Measurements from ENCODE around the gene OR52E2.

Gene OR52E2

DNA sequence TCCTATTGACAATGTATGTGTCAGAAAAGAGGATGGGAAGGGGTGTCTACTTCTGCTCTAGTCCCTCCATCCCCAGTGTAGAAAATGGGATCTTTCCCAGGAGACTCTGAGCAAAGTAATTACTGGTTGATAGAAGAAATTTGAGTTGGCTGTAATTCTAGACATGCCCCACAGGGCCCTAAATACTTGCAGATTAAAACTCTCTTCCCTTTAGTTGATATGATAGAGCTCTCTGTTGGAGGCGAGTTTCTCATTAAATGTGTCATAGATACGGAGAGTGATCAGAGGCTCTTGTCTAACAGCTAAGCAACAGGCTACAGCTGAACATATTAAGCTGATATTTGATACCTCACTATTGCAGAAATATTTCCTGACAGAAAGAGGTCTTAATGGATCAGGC lies 42.8 kb upstream of the OR52E2 start:
- no peaks in the 10 kb centered on the region for H3K36me3 ChIP-seq (replicated peaks; ENCODE audit: insufficient read depth, low read length)
- DNase-seq = no peak
- H4K20me1 ChIP-seq (ENCODE audit: insufficient read depth, low read length) = no peaks in the 10 kb centered on the region
- no peaks in the 10 kb centered on the region for H3K27me3 ChIP-seq (replicated peaks; ENCODE audit: insufficient read depth, low read length)
- no peak overlapping the region for H2AFZ ChIP-seq (ENCODE audit: low read length)
- TF ChIP-seq EZH2 (optimal IDR thresholded peaks at IDR 0.05; ENCODE audit: low read depth, low read length) (no peak), EZH2phosphoT487 (IDR thresholded peaks at IDR 0.05; ENCODE audit: low read length) (no peak)
- TF ChIP-seq, protein P1, sequence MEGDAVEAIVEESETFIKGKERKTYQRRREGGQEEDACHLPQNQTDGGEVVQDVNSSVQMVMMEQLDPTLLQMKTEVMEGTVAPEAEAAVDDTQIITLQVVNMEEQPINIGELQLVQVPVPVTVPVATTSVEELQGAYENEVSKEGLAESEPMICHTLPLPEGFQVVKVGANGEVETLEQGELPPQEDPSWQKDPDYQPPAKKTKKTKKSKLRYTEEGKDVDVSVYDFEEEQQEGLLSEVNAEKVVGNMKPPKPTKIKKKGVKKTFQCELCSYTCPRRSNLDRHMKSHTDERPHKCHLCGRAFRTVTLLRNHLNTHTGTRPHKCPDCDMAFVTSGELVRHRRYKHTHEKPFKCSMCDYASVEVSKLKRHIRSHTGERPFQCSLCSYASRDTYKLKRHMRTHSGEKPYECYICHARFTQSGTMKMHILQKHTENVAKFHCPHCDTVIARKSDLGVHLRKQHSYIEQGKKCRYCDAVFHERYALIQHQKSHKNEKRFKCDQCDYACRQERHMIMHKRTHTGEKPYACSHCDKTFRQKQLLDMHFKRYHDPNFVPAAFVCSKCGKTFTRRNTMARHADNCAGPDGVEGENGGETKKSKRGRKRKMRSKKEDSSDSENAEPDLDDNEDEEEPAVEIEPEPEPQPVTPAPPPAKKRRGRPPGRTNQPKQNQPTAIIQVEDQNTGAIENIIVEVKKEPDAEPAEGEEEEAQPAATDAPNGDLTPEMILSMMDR (IDR thresholded peaks at IDR 0.05; ENCODE audit: low read length) = no peak
- H3K9me2 ChIP-seq (replicated peaks; ENCODE audit: insufficient read depth, low read length) = no peaks in the 10 kb centered on the region
- no peak overlapping the region for H3K27ac ChIP-seq (ENCODE audit: low read length)
- no peak overlapping the region for H3K4me2 ChIP-seq (ENCODE audit: low read depth, low read length)
- no peaks in the 10 kb centered on the region for H3K79me2 ChIP-seq (ENCODE audit: low read length)
- no peak overlapping the region for H3K4me3 ChIP-seq (ENCODE audit: low read length)
- no peaks in the 10 kb centered on the region for H3F3A ChIP-seq (ENCODE audit: insufficient read depth, low read length)
- no peaks in the 10 kb centered on the region for H3K4me1 ChIP-seq (ENCODE audit: low read length)
- no peaks in the 10 kb centered on the region for H3K9me3 ChIP-seq (replicated peaks; ENCODE audit: insufficient read depth, low read length)
- no peak overlapping the region for H3K9ac ChIP-seq (ENCODE audit: low read length)

DNA sequence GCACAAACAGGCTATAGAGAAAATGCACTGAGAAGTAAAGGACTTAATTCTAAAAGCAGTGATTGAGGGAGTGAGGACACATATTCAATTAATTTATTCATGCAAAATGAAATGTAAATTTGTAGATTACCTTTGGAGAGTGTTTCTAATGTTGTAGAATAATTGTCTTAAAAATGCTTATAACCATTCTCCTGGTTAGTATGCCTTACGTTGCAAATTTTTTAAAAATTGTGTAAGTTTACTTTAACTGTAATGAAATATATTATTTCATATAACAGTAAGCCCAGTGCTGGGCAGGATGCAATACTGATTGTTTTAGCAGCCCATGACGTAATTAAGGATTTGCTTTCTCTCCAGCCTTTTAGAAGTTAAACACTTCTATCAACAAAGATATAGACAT lies 36.6 kb upstream of the OR52E2 start:
- no peak for TF ChIP-seq EZH2 (optimal IDR thresholded peaks at IDR 0.05; ENCODE audit: low read depth, low read length)
- TF ChIP-seq, protein P1 (IDR thresholded peaks at IDR 0.05; ENCODE audit: low read length) = no peak
- TF ChIP-seq EZH2phosphoT487 (IDR thresholded peaks at IDR 0.05; ENCODE audit: low read length) = no peak
- no peak overlapping the region for H3K27ac ChIP-seq (ENCODE audit: low read length)
- no peak overlapping the region for H2AFZ ChIP-seq (ENCODE audit: low read length)
- no peak overlapping the region for H3K4me2 ChIP-seq (ENCODE audit: low read depth, low read length)
- no peaks in the 10 kb centered on the region for H3K4me1 ChIP-seq (ENCODE audit: low read length)
- H3K27me3 ChIP-seq (replicated peaks; ENCODE audit: insufficient read depth, low read length) = no peaks in the 10 kb centered on the region
- H3K9ac ChIP-seq (ENCODE audit: low read length) = no peak overlapping the region
- DNase-seq = no peak
- no peaks in the 10 kb centered on the region for H3F3A ChIP-seq (ENCODE audit: insufficient read depth, low read length)
- H3K9me3 ChIP-seq (replicated peaks; ENCODE audit: insufficient read depth, low read length) = no peaks in the 10 kb centered on the region
- no peaks in the 10 kb centered on the region for H3K79me2 ChIP-seq (ENCODE audit: low read length)
- H3K36me3 ChIP-seq (replicated peaks; ENCODE audit: insufficient read depth, low read length) = no peaks in the 10 kb centered on the region
- H3K9me2 ChIP-seq (replicated peaks; ENCODE audit: insufficient read depth, low read length) = no peaks in the 10 kb centered on the region
- H4K20me1 ChIP-seq (ENCODE audit: insufficient read depth, low read length) = no peaks in the 10 kb centered on the region
- H3K4me3 ChIP-seq (ENCODE audit: low read length) = no peak overlapping the region

DNA sequence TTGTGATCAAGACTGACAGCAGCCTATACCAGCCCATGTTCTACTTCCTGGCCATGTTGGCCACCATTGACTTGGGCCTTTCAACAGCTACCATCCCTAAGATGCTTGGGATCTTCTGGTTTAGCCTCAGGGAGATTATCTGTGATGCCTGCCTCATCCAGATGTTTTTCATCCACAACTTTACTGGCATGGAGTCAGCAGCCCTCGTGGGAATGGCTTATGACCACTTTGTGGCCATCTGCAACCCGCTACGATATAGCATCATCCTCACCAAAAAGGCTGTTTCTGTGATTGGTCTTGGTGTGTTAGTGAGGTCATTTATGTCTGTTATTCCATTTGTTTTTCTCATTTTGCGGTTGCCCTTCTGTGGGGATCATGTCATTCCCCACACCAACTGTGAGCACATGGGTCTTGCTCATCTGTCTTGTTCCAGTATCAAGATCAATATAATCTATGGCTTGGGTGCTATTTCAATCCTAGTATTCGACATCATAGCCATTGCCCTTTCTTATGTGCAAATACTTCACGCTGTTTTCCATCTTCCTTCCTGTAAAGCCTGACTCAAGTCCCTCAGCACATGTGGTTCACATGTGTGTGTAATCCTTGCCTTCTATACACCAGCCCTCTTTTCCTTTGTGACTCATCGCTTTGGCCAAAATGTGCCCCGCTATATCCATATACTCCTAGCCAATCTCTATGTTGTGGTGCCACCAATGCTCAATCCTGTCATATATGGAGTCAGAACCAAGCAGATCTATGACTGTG lies 33.6 kb upstream of the OR52E2 start:
- no peaks in the 10 kb centered on the region for H3K4me1 ChIP-seq (ENCODE audit: low read length)
- no peak overlapping the region for H3K27ac ChIP-seq (ENCODE audit: low read length)
- TF ChIP-seq EZH2 (optimal IDR thresholded peaks at IDR 0.05; ENCODE audit: low read depth, low read length) = no peak
- no peak for TF ChIP-seq EZH2phosphoT487 (IDR thresholded peaks at IDR 0.05; ENCODE audit: low read length)
- TF ChIP-seq, protein P1 (IDR thresholded peaks at IDR 0.05; ENCODE audit: low read length) = no peak
- no peak overlapping the region for H2AFZ ChIP-seq (ENCODE audit: low read length)
- H3K27me3 ChIP-seq (replicated peaks; ENCODE audit: insufficient read depth, low read length) = no peaks in the 10 kb centered on the region
- no peak overlapping the region for H3K4me3 ChIP-seq (ENCODE audit: low read length)
- no peaks in the 10 kb centered on the region for H3K36me3 ChIP-seq (replicated peaks; ENCODE audit: insufficient read depth, low read length)
- H3F3A ChIP-seq (ENCODE audit: insufficient read depth, low read length) = no peaks in the 10 kb centered on the region
- DNase-seq = no peak
- no peak overlapping the region for H3K9ac ChIP-seq (ENCODE audit: low read length)
- H4K20me1 ChIP-seq (ENCODE audit: insufficient read depth, low read length) = no peaks in the 10 kb centered on the region
- H3K9me2 ChIP-seq (replicated peaks; ENCODE audit: insufficient read depth, low read length) = no peaks in the 10 kb centered on the region
- no peaks in the 10 kb centered on the region for H3K9me3 ChIP-seq (replicated peaks; ENCODE audit: insufficient read depth, low read length)
- no peaks in the 10 kb centered on the region for H3K79me2 ChIP-seq (ENCODE audit: low read length)
- H3K4me2 ChIP-seq (ENCODE audit: low read depth, low read length) = no peak overlapping the region
